Prostate gland (tissue), 2 donors: ENCODE data around the gene SLC39A11. TPM values are rescaled to one million over a fixed set of nuclear protein-coding genes. Genes with fewer than 3 reads are reported as not detected.

ENCODE experiments used
- DNase-seq: peaks from one replicate; pipeline ENCODE4 v3.0.0-alpha.2; 2019; ENCODE audit warnings: low spot score
- H3K27ac ChIP-seq, 2 donors: fragments of 200-600 bp; sonication (generic); 2 replicates each; pipeline ENCODE4 v1.5.1; 2017 to 2019
- H3K27me3 ChIP-seq: fragments of 200-600 bp; sonication (generic); replicated peaks from 2 replicates; pipeline ENCODE4 v1.5.1; 2019; ENCODE audit not compliant: insufficient read depth
- H3K36me3 ChIP-seq, 2 donors: fragments of 200-600 bp; sonication (generic); 1 replicate in 1 of 2; 2 replicates in 1 of 2; pipeline versions ENCODE4 v1.5.1 to v1.8.1; 2017 to 2019
- H3K4me1 ChIP-seq: fragments of 200-600 bp; sonication (generic); replicated peaks from 2 replicates; pipeline ENCODE4 v1.5.1; 2019
- H3K4me3 ChIP-seq, 2 donors: fragments of 200-600 bp; sonication (generic); 2 replicates each; pipeline ENCODE4 v1.5.1; 2017 to 2019
- H3K9me3 ChIP-seq: fragments of 200-600 bp; sonication (generic); 2 replicates; pipeline ENCODE4 v1.5.1; 2017
- POLR2A ChIP-seq: fragments of 450-650 bp; IDR thresholded peaks from one replicate; pipeline ENCODE4 v1.6.1; 2016; ENCODE audit warnings: antibody characterized with exemption, mild to moderate bottlenecking
- POLR2AphosphoS5 ChIP-seq: sonication (generic); formaldehyde crosslinking; IDR thresholded peaks from one replicate; pipeline ENCODE4 v1.6.1; 2017; ENCODE audit warnings: antibody characterized with exemption
- WGBS: methylation state at CpG from one replicate; pipeline ENCODE4 v1.1.5; 2018; 5-methylcytosine and 5-hydroxymethylcytosine counted together
- intact Hi-C: fragments of 100-400 bp; cut with DNase I; formaldehyde crosslinking; loops from one replicate; pipeline ENCODE4 v1.14.2; 2022
- total RNA-seq, 2 donors: library from RNA; depleted of rRNA; stranded (reverse); fragments of >200 nt; gene quantifications; one replicate each; pipeline ENCODE4 v1.1.0, GENCODE V29; 2016
- TF ChIP-seq, protein P1 (sequence below), 4 experiments: fragments of 200-600 bp in 2 of 4; fragments of 450-650 bp in 2 of 4; sonication (generic) in 2 of 4; IDR thresholded peaks; 1 replicate in 3 of 4; 2 replicates in 1 of 4; pipeline ENCODE4 v1.5.1; 2016 to 2019; ENCODE audit warnings: antibody characterized with exemption in 4 of 4, mild to moderate bottlenecking in 2 of 4, moderate library complexity in 2 of 4

The SLC39A11 gene
- total RNA-seq, 2 donors from 2014 or later, result 15.1 to 29.7 TPM

DNA sequence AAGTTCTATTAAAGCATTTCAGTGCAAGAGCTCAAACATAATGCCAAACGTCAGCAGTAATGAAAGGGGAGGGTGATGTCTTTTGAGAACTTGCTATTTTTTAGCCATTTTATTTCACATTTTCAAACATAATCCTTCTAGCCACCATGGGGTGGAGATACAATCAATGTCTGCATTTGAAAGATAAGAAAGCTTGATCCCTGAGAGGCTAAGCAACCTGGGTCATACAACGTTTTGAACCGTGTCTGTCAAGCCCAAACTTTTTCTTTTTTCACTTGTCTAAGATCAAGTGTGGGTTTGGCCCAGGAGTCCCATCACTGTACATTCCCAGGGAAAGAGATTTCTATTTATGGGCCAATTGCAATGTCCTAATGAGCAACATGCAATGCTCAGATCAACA lies 331.1 kb downstream of the SLC39A11 start:
- no peak overlapping the region for H3K27ac ChIP-seq
- intact Hi-C loops, result no loop called here
- no peaks in the 10 kb centered on the region for H3K4me1 ChIP-seq
- H3K4me3 ChIP-seq, result no peak overlapping the region
- no peak for TF ChIP-seq POLR2AphosphoS5
- TF ChIP-seq POLR2A, result no peak
- TF ChIP-seq, protein P1, sequence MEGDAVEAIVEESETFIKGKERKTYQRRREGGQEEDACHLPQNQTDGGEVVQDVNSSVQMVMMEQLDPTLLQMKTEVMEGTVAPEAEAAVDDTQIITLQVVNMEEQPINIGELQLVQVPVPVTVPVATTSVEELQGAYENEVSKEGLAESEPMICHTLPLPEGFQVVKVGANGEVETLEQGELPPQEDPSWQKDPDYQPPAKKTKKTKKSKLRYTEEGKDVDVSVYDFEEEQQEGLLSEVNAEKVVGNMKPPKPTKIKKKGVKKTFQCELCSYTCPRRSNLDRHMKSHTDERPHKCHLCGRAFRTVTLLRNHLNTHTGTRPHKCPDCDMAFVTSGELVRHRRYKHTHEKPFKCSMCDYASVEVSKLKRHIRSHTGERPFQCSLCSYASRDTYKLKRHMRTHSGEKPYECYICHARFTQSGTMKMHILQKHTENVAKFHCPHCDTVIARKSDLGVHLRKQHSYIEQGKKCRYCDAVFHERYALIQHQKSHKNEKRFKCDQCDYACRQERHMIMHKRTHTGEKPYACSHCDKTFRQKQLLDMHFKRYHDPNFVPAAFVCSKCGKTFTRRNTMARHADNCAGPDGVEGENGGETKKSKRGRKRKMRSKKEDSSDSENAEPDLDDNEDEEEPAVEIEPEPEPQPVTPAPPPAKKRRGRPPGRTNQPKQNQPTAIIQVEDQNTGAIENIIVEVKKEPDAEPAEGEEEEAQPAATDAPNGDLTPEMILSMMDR (IDR thresholded peaks at IDR 0.05), result no peak
- H3K9me3 ChIP-seq, result no peaks in the 10 kb centered on the region
- no peaks in the 10 kb centered on the region for H3K36me3 ChIP-seq
- no peak for DNase-seq
- 72% methylated on average over 3 of the region's 3 CpGs for WGBS
- H3K27me3 ChIP-seq, result no peaks in the 10 kb centered on the region

DNA sequence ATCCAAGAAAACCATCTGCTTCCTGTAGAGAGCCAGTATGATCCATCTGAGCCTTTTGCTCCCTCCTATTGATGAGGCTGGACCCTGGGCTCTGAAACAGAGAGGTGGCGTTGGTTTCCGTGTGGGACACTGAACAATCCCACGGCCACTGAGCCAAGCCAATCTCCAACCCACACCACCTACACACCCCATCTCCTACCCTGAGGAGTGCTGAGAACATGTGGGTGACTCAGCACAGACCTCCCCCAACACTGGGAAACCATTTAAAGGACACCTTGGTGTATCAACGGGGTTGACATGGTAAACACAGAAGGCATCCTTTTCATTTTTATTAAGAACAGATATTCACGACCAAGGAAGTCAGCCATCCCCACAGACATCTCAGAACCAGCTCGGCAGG lies 332.1 kb downstream of the SLC39A11 start:
- Histone ChIP-seq H3K27ac (no peak overlapping the region), H3K9me3 (no peaks in the 10 kb centered on the region), H3K4me3 (no peak overlapping the region), H3K36me3 (no peaks in the 10 kb centered on the region), H3K27me3 (no peaks in the 10 kb centered on the region), H3K4me1 (no peaks in the 10 kb centered on the region)
- no peak for DNase-seq
- TF ChIP-seq POLR2A (no peak), POLR2AphosphoS5 (no peak)
- TF ChIP-seq, protein P1 (IDR thresholded peaks at IDR 0.05), result no peak
- WGBS, result 93% methylated on average over 6 of the region's 6 CpGs
- intact Hi-C loops, result no loop called here

- intact Hi-C loops, result no loop called here
- TF ChIP-seq POLR2AphosphoS5 (no peak), POLR2A (no peak)
- TF ChIP-seq, protein P1 (IDR thresholded peaks at IDR 0.05), result no peak
- Histone ChIP-seq H3K27me3 (no peaks in the 10 kb centered on the region), H3K4me1 (no peaks in the 10 kb centered on the region), H3K27ac (no peak overlapping the region), H3K9me3 (no peaks in the 10 kb centered on the region), H3K4me3 (no peak overlapping the region), H3K36me3 (no peaks in the 10 kb centered on the region)
- no peak for DNase-seq
- 77% methylated on average over 2 of the region's 2 CpGs for WGBS
These were observed 333.2 kb downstream of the SLC39A11 start for GRCh38 chr17:72759301-72759700.

DNA sequence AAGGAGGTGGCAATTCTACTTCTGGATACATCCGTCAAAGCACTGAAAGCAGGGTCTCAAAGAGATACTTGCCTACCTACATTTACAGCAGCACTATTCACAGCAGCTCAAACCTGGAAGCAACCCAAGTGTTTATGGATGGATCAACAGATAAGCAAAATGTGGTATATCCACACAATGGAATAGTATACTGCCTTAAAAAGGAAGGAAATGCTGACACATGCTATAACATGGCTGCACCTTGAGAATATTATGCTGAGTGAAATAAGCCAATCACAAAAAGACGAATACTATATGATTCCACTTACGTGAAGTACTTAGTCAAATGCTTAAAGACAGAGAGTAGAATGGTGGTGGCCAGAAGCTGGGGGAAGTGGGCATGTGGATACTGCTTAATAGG lies 336.2 kb downstream of the SLC39A11 start:
- no peak for TF ChIP-seq POLR2AphosphoS5
- Histone ChIP-seq H3K4me3 (no peak overlapping the region), H3K9me3 (no peaks in the 10 kb centered on the region), H3K27me3 (no peaks in the 10 kb centered on the region), H3K27ac (no peak overlapping the region), H3K4me1 (no peaks in the 10 kb centered on the region), H3K36me3 (no peaks in the 10 kb centered on the region)
- intact Hi-C loops, result no loop called here
- WGBS, result 100% methylated on average over 3 of the region's 3 CpGs
- DNase-seq, result no peak

DNA sequence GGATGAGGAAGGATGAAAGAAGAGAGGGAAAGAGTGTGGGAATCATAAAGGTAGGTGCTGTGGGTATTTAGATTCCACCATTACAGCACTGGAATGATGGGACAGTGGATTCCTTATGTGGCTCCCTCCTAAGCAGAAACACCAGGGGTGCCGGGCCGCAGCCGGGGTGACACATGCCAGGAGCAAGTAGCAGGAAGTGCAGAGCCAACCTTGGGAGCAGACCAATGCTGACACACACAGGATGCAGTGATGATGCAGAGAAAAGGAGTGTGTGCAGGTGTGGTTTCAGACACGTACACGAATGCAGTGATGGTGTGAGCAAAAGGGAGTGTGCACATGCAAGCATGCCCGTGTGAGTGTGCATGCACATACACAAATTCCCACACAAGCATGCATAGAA lies 338.0 kb downstream of the SLC39A11 start:
- Histone ChIP-seq H3K36me3 (no peaks in the 10 kb centered on the region), H3K27me3 (no peaks in the 10 kb centered on the region), H3K9me3 (no peaks in the 10 kb centered on the region), H3K4me1 (no peaks in the 10 kb centered on the region), H3K27ac (no peak overlapping the region), H3K4me3 (no peak overlapping the region)
- WGBS, result 87% methylated on average over 6 of the region's 6 CpGs
- intact Hi-C loops, result no loop called here
- no peak for DNase-seq
- TF ChIP-seq POLR2AphosphoS5 (no peak), POLR2A (no peak)
- TF ChIP-seq, protein P1 (IDR thresholded peaks at IDR 0.05), result no peak
